HG03575 (cell line): ENCODE data around the gene MC4R.

ENCODE experiments used
- ATAC-seq: cut with Tn5 transposase; IDR thresholded peaks from one replicate; pipeline ENCODE4 v1.9.1; 2021; ENCODE audit not compliant: unreplicated experiment, insufficient number of reproducible peaks, low FRiP score; ENCODE audit errors: extremely low read depth

Gene MC4R

GRCh38 chr18:60339018-60339417 lies 33.6 kb downstream of the MC4R start:
- ATAC-seq, result no peak

- no peak for ATAC-seq
These were observed 40.7 kb downstream of the MC4R start for GRCh38 chr18:60331890-60332289.

GRCh38 chr18:60329131-60329530 lies 43.4 kb downstream of the MC4R start:
- ATAC-seq, result no peak

- no peak for ATAC-seq
These were observed 44.7 kb downstream of the MC4R start for GRCh38 chr18:60327880-60328279.

- no peak for ATAC-seq
These were observed 50.0 kb downstream of the MC4R start for GRCh38 chr18:60322591-60322990.
